Measurements from ENCODE around the gene ITCH. TPM values are rescaled to one million over a fixed set of nuclear protein-coding genes. Genes with fewer than 3 reads are reported as not detected.

The ITCH gene
- total and polyA plus RNA-seq, 2 of the 8 experiments (the other 6 are each of a cell fraction or from before 2014, with no cell fraction given): 3.9 to 45.2 TPM

- TF ChIP-seq CHD7 (IDR thresholded peaks at IDR 0.05; ENCODE audit: insufficient replicate concordance, low read length): no peak
- no peak for TF ChIP-seq NANOG (IDR thresholded peaks at IDR 0.05; ENCODE audit: insufficient read depth, low read depth, low read length, poor library complexity, severe bottlenecking)
- TF ChIP-seq CTCF (IDR thresholded peaks at IDR 0.05; ENCODE audit: control extremely low read depth in 1 of 3, insufficient read depth in 1 of 3, low read depth in 1 of 3, low read length in 3 of 3): no peak
- TF ChIP-seq ATF3 (IDR thresholded peaks at IDR 0.05; ENCODE audit: insufficient read depth, low read depth, low read length): no peak
- TF ChIP-seq SRF (IDR thresholded peaks at IDR 0.05; ENCODE audit: low read depth, low read length): no peak
- TF ChIP-seq CTBP2 (IDR thresholded peaks at IDR 0.05; ENCODE audit: borderline replicate concordance, insufficient read depth, insufficient read length, low read length): no peak
Observed at GRCh38 chr20:34532320-34532719, 169.2 kb downstream of the ITCH start (continued).
